GM21737 (cell line): ENCODE measurements around the gene DTNBP1.

Experiments
- ATAC-seq: cut with Tn5 transposase; IDR thresholded peaks from one replicate; pipeline ENCODE4 v1.9.1; 2021; ENCODE audit warnings: mild to moderate bottlenecking, moderate library complexity; ENCODE audit not compliant: unreplicated experiment

Gene DTNBP1

GRCh38 chr6:15517600-15517999 lies 145.2 kb downstream of the DTNBP1 start:
- no peak for ATAC-seq

DNA sequence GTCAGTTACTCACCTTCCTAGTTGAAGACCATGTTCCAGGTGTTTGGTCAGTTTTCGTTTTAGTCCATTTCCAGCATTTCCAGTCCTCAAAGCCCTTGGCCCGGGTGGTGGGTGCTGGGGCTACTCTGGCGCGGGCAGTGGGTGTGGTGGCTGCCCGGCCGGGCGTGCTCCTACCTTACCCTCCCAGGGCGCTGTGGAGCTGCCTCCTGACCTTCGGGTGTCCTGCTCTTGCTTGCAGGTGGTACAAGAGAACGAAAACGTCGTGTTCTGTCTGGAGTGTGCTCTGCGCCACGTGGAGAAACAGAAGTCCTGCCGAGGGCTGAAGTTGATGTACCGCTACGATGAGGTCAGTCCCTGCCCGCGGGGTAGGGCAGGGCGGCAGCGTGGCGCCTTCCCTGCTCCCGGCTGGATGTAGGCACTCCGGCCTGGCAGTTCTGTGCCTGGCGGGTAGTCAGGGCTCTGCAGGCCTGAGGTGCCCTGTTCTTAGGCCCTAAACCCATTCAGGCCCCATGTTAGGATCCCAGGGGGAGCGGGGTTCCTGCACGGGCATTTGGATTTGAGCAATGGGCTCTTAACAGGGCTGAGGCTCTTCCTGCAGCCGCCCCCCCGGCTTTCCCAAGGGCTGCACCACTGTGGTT lies 145.8 kb downstream of the DTNBP1 start:
- ATAC-seq: no peak

DNA sequence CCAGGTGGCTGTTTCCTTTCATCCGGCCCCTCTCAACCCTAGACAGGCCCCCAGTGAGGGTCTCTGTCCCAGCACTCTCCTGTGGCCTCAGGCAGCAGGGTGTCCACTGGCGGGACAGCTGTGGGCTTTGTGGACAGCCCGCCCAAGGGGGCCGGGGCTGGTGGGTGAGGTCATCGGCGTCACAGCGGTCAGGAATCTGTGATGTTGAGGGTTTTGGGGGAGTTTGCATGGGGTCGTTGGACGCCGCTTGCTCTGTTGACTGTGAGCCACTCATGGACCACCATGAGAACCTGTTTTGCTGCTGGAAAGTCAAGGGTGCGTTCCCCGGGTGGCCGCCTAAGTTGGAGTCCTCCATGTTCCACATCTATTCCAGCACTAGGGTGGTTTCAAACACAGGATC lies 146.4 kb downstream of the DTNBP1 start:
- no peak for ATAC-seq

GRCh38 chr6:15515660-15516375 lies 147.0 kb downstream of the DTNBP1 start:
- no peak for ATAC-seq

GRCh38 chr6:15515226-15515625 lies 147.6 kb downstream of the DTNBP1 start:
- no peak for ATAC-seq

GRCh38 chr6:15513801-15514711 lies 148.8 kb downstream of the DTNBP1 start:
- ATAC-seq: no peak

DNA sequence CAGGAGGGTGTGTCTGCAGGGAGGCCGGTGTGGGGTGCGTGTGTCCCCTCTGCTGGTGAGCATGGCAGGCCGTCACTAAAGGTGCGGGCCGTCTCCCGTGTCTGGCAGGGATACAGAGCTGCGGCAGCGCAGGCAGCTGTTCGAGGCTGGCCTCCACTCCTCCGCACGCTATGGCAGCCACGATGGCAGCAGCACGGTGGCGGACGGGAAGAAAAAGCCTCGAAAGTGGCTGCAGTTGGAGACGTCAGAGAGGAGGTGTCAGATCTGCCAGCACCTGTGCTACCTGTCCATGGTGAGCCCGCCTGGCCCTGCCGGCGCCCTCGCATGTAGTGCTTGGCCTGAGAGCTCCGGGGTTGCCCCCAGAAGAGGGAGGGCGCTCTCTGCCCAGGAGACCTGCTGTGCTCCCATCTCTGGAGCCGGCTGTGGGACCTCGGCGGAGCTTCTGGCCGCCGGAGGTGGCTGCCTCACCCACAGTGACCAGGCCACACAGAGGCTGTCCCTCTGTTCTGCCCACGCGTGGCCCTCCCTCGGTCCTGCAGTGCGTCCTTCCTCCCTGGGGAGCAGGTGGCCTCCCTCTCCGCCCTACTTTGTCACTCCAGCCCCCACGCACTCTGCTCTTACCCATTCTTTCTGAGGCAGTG lies 149.6 kb downstream of the DTNBP1 start:
- no peak for ATAC-seq

DNA sequence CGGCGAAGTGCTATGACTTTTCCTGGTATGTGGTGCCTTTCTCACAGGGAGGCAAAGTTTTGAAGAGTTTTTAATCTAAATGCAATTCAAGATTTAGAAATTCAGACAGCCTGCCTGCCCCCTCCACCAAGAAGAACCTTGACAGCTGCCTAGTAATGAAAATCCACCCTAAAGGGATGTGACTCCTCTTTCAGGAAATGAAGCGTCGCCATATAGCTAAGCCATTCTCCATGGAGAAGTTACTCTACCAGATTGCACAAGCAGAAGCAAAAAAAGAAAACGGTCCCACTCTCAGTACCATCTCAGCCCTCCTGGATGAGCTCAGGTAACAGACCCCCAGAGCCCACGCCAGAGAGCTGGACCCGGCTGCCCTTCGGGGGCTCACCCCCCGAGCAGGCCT lies 150.1 kb downstream of the DTNBP1 start:
- no peak for ATAC-seq

- no peak for ATAC-seq
Observed at GRCh38 chr6:15512126-15512525, 150.7 kb downstream of the DTNBP1 start.

DNA sequence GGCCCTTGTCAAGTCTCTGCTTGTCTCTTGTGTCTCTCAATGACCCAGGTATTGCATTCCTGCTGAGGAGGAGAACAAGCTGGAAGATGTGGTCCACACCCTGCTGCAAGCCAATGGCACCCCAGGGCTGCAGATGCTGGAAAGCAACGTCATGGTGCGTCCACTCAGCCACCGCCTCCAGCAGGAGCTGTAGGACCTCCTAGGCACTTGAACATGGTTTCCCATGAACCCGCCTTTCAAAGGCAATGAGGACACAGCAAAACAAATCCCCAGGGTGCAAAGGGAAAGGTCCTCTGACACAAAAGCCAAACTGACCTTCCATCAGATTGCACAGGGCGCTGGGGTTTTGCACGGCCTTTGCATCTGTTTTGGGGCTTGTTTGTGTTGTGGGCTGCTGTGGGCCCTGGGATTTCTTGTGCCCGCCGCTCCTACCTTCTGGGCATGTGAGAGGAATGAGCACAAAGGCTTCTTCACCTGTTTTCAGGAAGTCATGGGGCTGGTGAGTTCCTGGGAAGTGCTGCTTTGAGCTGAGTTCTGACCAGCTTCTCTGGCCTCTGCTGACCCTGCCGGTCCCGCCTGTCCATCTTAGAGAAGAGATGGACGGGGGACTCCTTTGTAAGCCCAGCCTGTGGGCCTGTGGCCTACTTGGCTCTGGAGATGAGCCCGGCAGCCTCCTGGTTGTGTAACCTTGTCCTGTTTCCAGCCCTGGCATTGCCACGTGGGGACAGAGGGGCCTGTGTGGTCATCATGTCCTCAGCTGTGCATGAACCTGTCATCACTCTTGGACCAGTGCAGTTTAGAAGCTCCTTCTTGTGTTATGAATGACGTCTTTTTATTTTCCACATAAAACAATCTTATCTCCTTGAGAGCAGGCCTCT lies 151.3 kb downstream of the DTNBP1 start:
- ATAC-seq: no peak

DNA sequence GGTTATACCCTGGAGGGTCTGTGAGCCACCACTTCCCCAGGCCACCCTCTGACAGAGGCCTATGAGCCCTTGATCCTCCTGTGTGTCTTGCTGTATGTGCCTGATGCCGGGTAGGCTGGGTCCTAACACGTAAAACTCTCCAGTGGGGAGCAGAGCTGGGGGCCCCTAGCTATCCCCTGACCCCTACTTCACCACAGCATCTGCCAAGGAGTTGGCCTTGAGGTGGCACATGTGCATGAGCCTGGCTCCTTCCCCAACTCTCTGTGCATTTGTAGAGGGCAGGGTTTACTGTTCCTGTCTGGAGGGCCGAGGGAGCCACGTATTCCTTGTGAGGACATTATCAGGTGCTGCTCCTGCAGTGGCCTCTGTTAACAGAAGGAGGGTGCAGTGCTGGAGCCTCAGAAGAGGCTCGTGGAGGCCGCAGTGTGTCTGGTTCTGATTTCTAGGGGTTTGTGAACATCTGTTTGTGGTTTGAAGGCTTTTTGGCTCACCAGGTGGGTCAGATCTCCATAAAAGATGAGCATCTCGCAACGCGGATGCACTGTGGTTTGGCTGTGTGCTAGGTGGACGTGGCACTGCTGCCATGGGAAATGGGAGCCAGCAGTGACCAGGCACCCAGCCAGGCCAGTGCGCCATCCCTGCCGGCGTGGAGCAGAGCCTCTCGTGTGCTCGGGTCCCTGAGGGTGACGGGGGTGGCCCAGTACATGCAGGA lies 152.1 kb downstream of the DTNBP1 start:
- no peak for ATAC-seq

GRCh38 chr6:15510121-15510520 lies 152.7 kb downstream of the DTNBP1 start:
- no peak for ATAC-seq

- no peak for ATAC-seq
Observed at GRCh38 chr6:15509335-15509933, 153.4 kb downstream of the DTNBP1 start.

GRCh38 chr6:15508931-15509330 lies 153.9 kb downstream of the DTNBP1 start:
- ATAC-seq: no peak

DNA sequence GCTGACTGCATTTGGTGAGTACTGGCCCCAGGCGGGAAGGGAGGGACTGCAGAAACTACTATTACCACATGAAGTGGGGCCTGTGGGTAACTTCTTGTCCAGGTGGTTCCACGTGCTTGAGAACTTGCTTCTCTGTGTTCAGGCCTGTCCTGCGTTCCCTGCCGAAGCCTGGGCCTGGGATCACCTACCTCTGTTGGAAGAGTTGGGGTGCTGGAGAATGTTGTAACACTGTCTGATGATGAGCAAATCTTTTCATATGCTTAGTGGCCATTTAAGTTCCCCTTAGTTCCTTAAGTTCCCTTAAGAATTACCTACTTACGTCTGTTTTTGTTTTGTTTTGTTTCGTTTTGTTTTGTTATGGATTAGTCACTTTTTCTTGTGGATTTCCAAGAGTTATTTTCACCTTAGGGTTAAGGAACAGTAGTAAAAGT lies 154.4 kb downstream of the DTNBP1 start:
- no peak for ATAC-seq

- ATAC-seq: no peak
Observed at GRCh38 chr6:15507746-15508145, 155.1 kb downstream of the DTNBP1 start.

DNA sequence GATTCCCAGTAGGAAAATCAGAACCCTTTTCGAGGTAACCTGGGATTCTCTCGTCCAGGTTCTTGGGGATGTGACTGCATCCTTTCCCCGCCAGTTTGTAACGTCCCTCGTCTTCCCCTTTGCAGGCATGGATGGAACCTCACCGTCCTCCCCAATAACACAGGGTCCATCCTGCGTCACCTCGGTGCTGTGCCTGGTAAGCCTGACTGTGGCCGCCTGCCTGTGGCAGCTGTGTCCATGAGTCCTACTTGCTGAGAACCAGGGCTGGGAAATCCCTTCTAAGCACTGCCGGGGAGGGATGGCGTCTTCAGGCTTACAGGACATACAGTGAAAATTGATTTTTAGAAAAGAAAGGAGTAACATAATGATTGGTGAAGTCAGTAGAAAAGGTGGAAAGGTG lies 155.6 kb downstream of the DTNBP1 start:
- ATAC-seq: no peak

GRCh38 chr6:15506066-15506465 lies 156.8 kb downstream of the DTNBP1 start:
- ATAC-seq: no peak

DNA sequence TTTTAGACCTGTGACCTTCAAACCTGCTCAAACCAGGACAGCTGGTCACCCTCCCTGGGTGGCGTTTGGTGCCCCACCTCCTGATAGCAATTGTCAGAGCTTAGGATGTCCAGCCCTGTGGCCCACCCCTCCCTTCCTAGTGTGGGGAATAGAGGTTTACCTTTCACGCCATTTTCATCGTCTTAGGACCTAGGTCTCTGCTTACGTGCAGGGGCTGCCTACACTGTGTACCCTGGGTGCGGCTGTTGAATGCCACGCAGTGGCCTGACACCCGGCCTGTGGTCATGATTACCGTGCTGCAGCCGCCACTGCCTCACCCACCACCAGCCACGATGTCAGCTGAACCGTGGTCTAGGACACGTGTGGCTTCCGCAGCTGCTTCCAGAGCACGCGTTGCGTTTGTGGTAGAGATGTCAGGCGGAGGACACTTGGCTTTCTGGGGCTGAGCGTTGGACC lies 157.3 kb downstream of the DTNBP1 start:
- ATAC-seq: no peak
